SK-N-SH (cell line): Measurements from ENCODE around the gene WHAMM. TPM values are rescaled to one million over a fixed set of nuclear protein-coding genes. Genes with fewer than 3 reads are reported as not detected.

Experiments used
- CTCF ChIA-PET: fragments of 300-600, 350-600 bp; formaldehyde crosslinking; extraction: SDS; loops from one replicate; lab custom pipeline; 2021; lab: Yijun Ruan, JAX
- POLR2A ChIA-PET: fragments of 350-600 bp; sonication (Branson Sonifier 250); formaldehyde crosslinking; extraction: SDS; loops from one replicate; lab custom pipeline; 2020; ENCODE audit warnings: antibody characterized with exemption, inconsistent platforms; lab: Yijun Ruan, JAX
- DNase-seq: peaks from one replicate; pipeline ENCODE4 v3.0.0; 2012
- H2AFZ ChIP-seq: fragments of 200-600 bp; sonication (generic); 2 replicates; pipeline ENCODE4 v1.8.1; 2016; ENCODE audit warnings: antibody characterized with exemption, mild to moderate bottlenecking, low read depth
- H3F3A ChIP-seq: fragments of 200-600 bp; sonication (generic); replicated peaks from 2 replicates; pipeline ENCODE3; 2016; ENCODE audit warnings: antibody characterized with exemption, mild to moderate bottlenecking; ENCODE audit not compliant: insufficient read depth
- H3K27ac ChIP-seq, 2 experiments: fragments of 200-500 bp in 1 of 2; fragments of 200-600 bp in 1 of 2; sonication (Bioruptor generic) in 1 of 2; sonication (generic), shearing (Covaris generic) in 1 of 2; 2 replicates each; pipeline versions ENCODE4 v1.5.1 to v1.6.1; 2014 to 2016; ENCODE audit warnings: low read depth in 2 of 2, inconsistent platforms in 1 of 2, low read length in 1 of 2, mild to moderate bottlenecking in 1 of 2, mixed read lengths in 1 of 2
- H3K27me3 ChIP-seq: fragments of 200-600 bp; sonication (generic), shearing (Covaris generic); 2 replicates; pipeline ENCODE4 v1.6.1; 2016; ENCODE audit warnings: mixed run types; ENCODE audit not compliant: insufficient read depth
- H3K36me3 ChIP-seq, 2 experiments: fragments of 200-500 bp in 1 of 2; fragments of 200-600 bp in 1 of 2; sonication (Bioruptor generic) in 1 of 2; sonication (generic) in 1 of 2; replicated peaks in 1 of 2; 2 replicates each; pipeline versions ENCODE3 to v1.5.1; 2014 to 2016; ENCODE audit warnings: low read length in 1 of 2, mild to moderate bottlenecking in 1 of 2; ENCODE audit not compliant: insufficient read depth in 2 of 2, control insufficient read depth in 1 of 2
- H3K4me1 ChIP-seq, 2 experiments: fragments of 200-500 bp in 1 of 2; fragments of 200-600 bp in 1 of 2; sonication (Bioruptor generic) in 1 of 2; sonication (generic), shearing (Covaris generic) in 1 of 2; 2 replicates each; pipeline versions ENCODE4 v1.5.1 to v1.6.1; 2014 to 2016; ENCODE audit warnings: low read depth in 1 of 2, low read length in 1 of 2, mixed run types in 1 of 2; ENCODE audit not compliant: insufficient read depth in 2 of 2, control insufficient read depth in 1 of 2
- H3K4me2 ChIP-seq: fragments of 200-600 bp; sonication (generic), shearing (Covaris generic); 2 replicates; pipeline ENCODE4 v1.6.1; 2017; ENCODE audit warnings: mixed run types
- H3K4me3 ChIP-seq, 2 experiments: fragments of 200-500 bp in 1 of 2; fragments of 200-600 bp in 1 of 2; sonication (Bioruptor generic) in 1 of 2; sonication (generic), shearing (Covaris generic) in 1 of 2; 2 replicates each; pipeline versions ENCODE4 v1.5.1 to v1.8.1; 2014 to 2016; ENCODE audit warnings: low read depth in 2 of 2, inconsistent platforms in 1 of 2, low read length in 1 of 2, mild to moderate bottlenecking in 1 of 2, mixed read lengths in 1 of 2, moderate library complexity in 1 of 2
- H3K79me2 ChIP-seq: fragments of 200-600 bp; sonication (generic); 2 replicates; pipeline ENCODE4 v1.8.1; 2017; ENCODE audit warnings: mild to moderate bottlenecking; ENCODE audit not compliant: insufficient read depth
- H3K9ac ChIP-seq: fragments of 200-600 bp; sonication (generic); 2 replicates; pipeline ENCODE4 v1.6.1; 2017; ENCODE audit warnings: mixed run types
- H3K9me2 ChIP-seq: fragments of 200-600 bp; sonication (generic); 2 replicates; pipeline ENCODE4 v1.6.1; 2017; ENCODE audit warnings: mixed run types
- H3K9me3 ChIP-seq: fragments of 200-600 bp; sonication (generic); 2 replicates; pipeline ENCODE4 v1.6.1; 2017; ENCODE audit warnings: mixed run types, mild to moderate bottlenecking, moderate library complexity
- H4K20me1 ChIP-seq: fragments of 200-600 bp; sonication (generic); 2 replicates; pipeline ENCODE4 v1.6.1; 2017; ENCODE audit warnings: mild to moderate bottlenecking, mixed run types; ENCODE audit not compliant: insufficient read depth
- CHD2 ChIP-seq: fragments of 150-350 bp; IDR thresholded peaks from 2 replicates; pipeline ENCODE4 v1.6.1; 2018; ENCODE audit warnings: low read length; ENCODE audit not compliant: partially characterized antibody
- FOXJ3 ChIP-seq: sonication (generic); formaldehyde crosslinking; IDR thresholded peaks from 2 replicates; pipeline ENCODE4 v1.5.1; 2020; ENCODE audit warnings: mild to moderate bottlenecking, missing genetic modification reagents
- POLR2AphosphoS5 ChIP-seq: IDR thresholded peaks from 2 replicates; pipeline ENCODE4 v1.6.1; 2012; ENCODE audit warnings: low read depth, low read length
- RAD21 ChIP-seq: IDR thresholded peaks from 2 replicates; pipeline ENCODE4 v1.6.1; 2012; ENCODE audit warnings: mild to moderate bottlenecking, low read length
- RCOR1 ChIP-seq: fragments of 150-350 bp; IDR thresholded peaks from 2 replicates; pipeline ENCODE4 v1.6.1; 2017; ENCODE audit warnings: antibody characterized with exemption, low read length
- REST ChIP-seq: IDR thresholded peaks from 2 replicates; pipeline ENCODE4 v1.6.1; 2012; ENCODE audit warnings: mild to moderate bottlenecking, low read depth, low read length, moderate library complexity
- RFX5 ChIP-seq: IDR thresholded peaks from 2 replicates; pipeline ENCODE4 v1.6.1; 2012; ENCODE audit warnings: mild to moderate bottlenecking, improper control_type of control experiment, low read length
- SMC3 ChIP-seq: IDR thresholded peaks from 2 replicates; pipeline ENCODE4 v1.6.1; 2012; ENCODE audit warnings: low read depth, low read length, improper control_type of control experiment
- TAF1 ChIP-seq: IDR thresholded peaks from 2 replicates; pipeline ENCODE4 v1.6.1; 2012; ENCODE audit warnings: low read depth, mild to moderate bottlenecking, low read length, moderate library complexity, borderline replicate concordance
- TEAD4 ChIP-seq: IDR thresholded peaks from 2 replicates; pipeline ENCODE4 v1.4.0; 2012; ENCODE audit warnings: mild to moderate bottlenecking, borderline replicate concordance; ENCODE audit not compliant: insufficient read depth
- USF1 ChIP-seq: IDR thresholded peaks from 2 replicates; pipeline ENCODE4 v1.4.0; 2012; ENCODE audit warnings: low read depth, borderline replicate concordance
- USF2 ChIP-seq: fragments of 150-350 bp; IDR thresholded peaks from 2 replicates; pipeline ENCODE4 v1.6.1; 2017; ENCODE audit warnings: antibody characterized with exemption, low read length, low read depth, borderline replicate concordance
- WGBS: methylation state at CpG from one replicate; pipeline ENCODE4 v1.1.6; 2017; ENCODE audit warnings: low lambda C conversion rate; 5-methylcytosine and 5-hydroxymethylcytosine counted together
- polyA plus RNA-seq, 3 experiments: library from polyadenylated mRNA; depleted of rRNA; stranded (reverse); fragments of >200 nt; gene quantifications; 2 replicates each; pipeline ENCODE4 v1.2.3, GENCODE V29; 2012
- TF ChIP-seq, protein P1 (sequence below): IDR thresholded peaks from 2 replicates; pipeline ENCODE4; 2012
- TF ChIP-seq, protein P2 (sequence below): IDR thresholded peaks from 2 replicates; pipeline ENCODE4 v1.4.0; 2012; ENCODE audit warnings: low read depth, borderline replicate concordance

WHAMM gene
- polyA plus RNA-seq, 1 of the 3 experiments (the other 2 are of a cell fraction), result 2.3 TPM

DNA sequence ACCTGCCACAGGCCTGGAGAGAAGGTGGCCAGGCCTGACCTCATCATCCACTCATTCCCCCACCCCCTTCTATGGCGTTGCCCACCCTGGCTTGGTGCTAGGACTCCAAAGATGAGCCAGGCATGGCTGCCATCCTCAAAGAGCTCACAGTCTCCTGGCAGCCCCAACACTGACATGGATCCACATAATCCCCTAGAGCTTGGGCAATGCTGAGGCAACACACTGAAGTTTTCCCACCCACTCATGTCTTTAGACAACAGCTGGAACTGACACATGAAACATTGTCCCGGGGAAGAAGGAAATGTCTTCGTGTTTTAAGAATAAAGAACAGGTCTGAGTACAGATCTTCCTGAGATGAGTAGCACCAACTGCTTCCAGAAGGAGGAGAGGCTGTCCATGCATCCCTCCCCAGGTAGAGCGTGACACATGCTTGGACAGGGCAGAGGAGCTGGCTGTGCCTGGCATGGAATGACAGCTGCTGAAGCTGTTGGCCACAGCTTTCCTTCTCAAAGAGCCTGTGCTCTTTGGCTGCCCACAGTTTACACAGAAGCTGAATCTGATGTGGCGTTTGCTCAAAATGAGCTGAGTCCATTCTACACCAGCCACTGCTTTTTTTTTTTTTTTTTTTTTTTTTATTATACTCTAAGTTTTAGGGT, 73.0 kb downstream of the WHAMM start:
- Histone ChIP-seq H3K79me2 (no peaks in the 10 kb centered on the region), H3K4me2 (no peak overlapping the region), H3F3A (no peaks in the 10 kb centered on the region), H3K9ac (no peak overlapping the region), H2AFZ (no peak overlapping the region), H3K27ac (no peak overlapping the region), H3K9me3 (no peaks in the 10 kb centered on the region), H3K4me3 (no peak overlapping the region), H3K4me1 (peaks cover 0 to 2% of the 10 kb centered on the region in 2 experiments; a peak in 1 of 4 replicates), H3K27me3 (no peaks in the 10 kb centered on the region), H4K20me1 (no peaks in the 10 kb centered on the region), H3K36me3 (no peaks in the 10 kb centered on the region), H3K9me2 (no peaks in the 10 kb centered on the region)
- ChIA-PET POLR2A (no interaction called here), CTCF (interaction anchor here (2.3 kb wide), 1 partner anchor 9 kb away, joined by 8 read pairs; no protein-coding TSS in a partner anchor)
- no peak for DNase-seq
- TF ChIP-seq, protein P1, sequence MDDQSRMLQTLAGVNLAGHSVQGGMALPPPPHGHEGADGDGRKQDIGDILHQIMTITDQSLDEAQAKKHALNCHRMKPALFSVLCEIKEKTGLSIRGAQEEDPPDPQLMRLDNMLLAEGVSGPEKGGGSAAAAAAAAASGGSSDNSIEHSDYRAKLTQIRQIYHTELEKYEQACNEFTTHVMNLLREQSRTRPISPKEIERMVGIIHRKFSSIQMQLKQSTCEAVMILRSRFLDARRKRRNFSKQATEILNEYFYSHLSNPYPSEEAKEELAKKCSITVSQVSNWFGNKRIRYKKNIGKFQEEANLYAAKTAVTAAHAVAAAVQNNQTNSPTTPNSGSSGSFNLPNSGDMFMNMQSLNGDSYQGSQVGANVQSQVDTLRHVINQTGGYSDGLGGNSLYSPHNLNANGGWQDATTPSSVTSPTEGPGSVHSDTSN, result no peak
- TF ChIP-seq TEAD4 (no peak), USF1 (no peak), POLR2AphosphoS5 (no peak), USF2 (no peak), RCOR1 (no peak), RAD21 (no peak), REST (no peak), CHD2 (no peak), TAF1 (no peak), RFX5 (no peak), FOXJ3 (no peak), SMC3 (no peak)
- TF ChIP-seq, protein P2, sequence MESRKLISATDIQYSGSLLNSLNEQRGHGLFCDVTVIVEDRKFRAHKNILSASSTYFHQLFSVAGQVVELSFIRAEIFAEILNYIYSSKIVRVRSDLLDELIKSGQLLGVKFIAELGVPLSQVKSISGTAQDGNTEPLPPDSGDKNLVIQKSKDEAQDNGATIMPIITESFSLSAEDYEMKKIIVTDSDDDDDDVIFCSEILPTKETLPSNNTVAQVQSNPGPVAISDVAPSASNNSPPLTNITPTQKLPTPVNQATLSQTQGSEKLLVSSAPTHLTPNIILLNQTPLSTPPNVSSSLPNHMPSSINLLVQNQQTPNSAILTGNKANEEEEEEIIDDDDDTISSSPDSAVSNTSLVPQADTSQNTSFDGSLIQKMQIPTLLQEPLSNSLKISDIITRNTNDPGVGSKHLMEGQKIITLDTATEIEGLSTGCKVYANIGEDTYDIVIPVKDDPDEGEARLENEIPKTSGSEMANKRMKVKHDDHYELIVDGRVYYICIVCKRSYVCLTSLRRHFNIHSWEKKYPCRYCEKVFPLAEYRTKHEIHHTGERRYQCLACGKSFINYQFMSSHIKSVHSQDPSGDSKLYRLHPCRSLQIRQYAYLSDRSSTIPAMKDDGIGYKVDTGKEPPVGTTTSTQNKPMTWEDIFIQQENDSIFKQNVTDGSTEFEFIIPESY, result no peak
- WGBS, result 76% methylated on average over 5 of the region's 5 CpGs

Other genes starting within 250 kb of the WHAMM start
- 2.6 and 3.1 TPM in 2 replicates for gene CPEB1, start 162.3 kb upstream of the WHAMM start, polyA plus RNA-seq (2012; rRNA removed)
- 0.77 and 1.8 TPM in 2 replicates for gene AP3B2, start 99.8 kb upstream of the WHAMM start, polyA plus RNA-seq (2012; rRNA removed)
- not detected in 2 replicates for gene FSD2, start 3.6 kb upstream of the WHAMM start, polyA plus RNA-seq (2012; rRNA removed)
- gene HOMER2, start 143.1 kb downstream of the WHAMM start, polyA plus RNA-seq (2012; rRNA removed), result 7.3 and 8.2 TPM in 2 replicates
- gene RAMAC, start 176.6 kb downstream of the WHAMM start, polyA plus RNA-seq (2012; rRNA removed), result 25.9 and 33.3 TPM in 2 replicates
- 44.1 and 46.6 TPM in 2 replicates for gene C15orf40, start 202.0 kb downstream of the WHAMM start, polyA plus RNA-seq (2012; rRNA removed)